HL-60/S4 treated with phorbol 12-myristate 13-acetate at 8.2 ng/mL for 4 days and 3 days (cell line): ENCODE measurements around the gene SOSTDC1.
"Not testable (repeated sequence)": the region's sequence is repeated elsewhere in the genome, so short reads cannot be mapped to it uniquely, and the experiment has no call there.

Source experiments
- in situ Hi-C: fragments of 300-500 bp; cut with MboI; formaldehyde crosslinking; loops from 2 replicates; pipeline ENCODE4 v1.15.0; 2022; ENCODE audit warnings: low sequenced_read_pairs

Gene SOSTDC1

GRCh38 chr7:16465469-16466361 lies at the start of gene SOSTDC1:
Gene SOSTDC1, minus strand, starts transcription at chr7:16465738. Its CDS starts 70 bp downstream, at chr7:16465668.
- in situ Hi-C loops = no loop called here

GRCh38 chr7:16514729-16515128 lies 49.2 kb upstream of the SOSTDC1 start:
- in situ Hi-C loops = no loop called here

- in situ Hi-C loops = no loop called here
These were observed 48.7 kb upstream of the SOSTDC1 start for GRCh38 chr7:16514271-16514670.

- in situ Hi-C loops = no loop called here
These were observed 46.6 kb upstream of the SOSTDC1 start for GRCh38 chr7:16512097-16512496.

GRCh38 chr7:16511314-16511713 lies 45.8 kb upstream of the SOSTDC1 start:
- in situ Hi-C loops = no loop called here

- in situ Hi-C loops = no loop called here
These were observed 44.3 kb upstream of the SOSTDC1 start for GRCh38 chr7:16509829-16510228.

GRCh38 chr7:16506422-16506821 lies 40.9 kb upstream of the SOSTDC1 start:
- in situ Hi-C loops = not testable (repeated sequence)

- in situ Hi-C loops = no loop called here
These were observed 38.5 kb upstream of the SOSTDC1 start for GRCh38 chr7:16504019-16504418.

- in situ Hi-C loops = no loop called here
These were observed 36.8 kb upstream of the SOSTDC1 start for GRCh38 chr7:16502303-16502702.

- in situ Hi-C loops = no loop called here
These were observed 32.6 kb upstream of the SOSTDC1 start for GRCh38 chr7:16498122-16498521.

- in situ Hi-C loops = no loop called here
These were observed 29.6 kb upstream of the SOSTDC1 start for GRCh38 chr7:16494955-16495719.

- in situ Hi-C loops = no loop called here
These were observed 29.0 kb upstream of the SOSTDC1 start for GRCh38 chr7:16494551-16494950.

- in situ Hi-C loops = no loop called here
These were observed 27.7 kb upstream of the SOSTDC1 start for GRCh38 chr7:16493266-16493665.

GRCh38 chr7:16492513-16493062 lies 27.1 kb upstream of the SOSTDC1 start:
- in situ Hi-C loops = no loop called here

GRCh38 chr7:16491148-16491547 lies 25.6 kb upstream of the SOSTDC1 start:
- in situ Hi-C loops = no loop called here

GRCh38 chr7:16484453-16485158 lies 19.1 kb upstream of the SOSTDC1 start:
- in situ Hi-C loops = no loop called here

- in situ Hi-C loops = no loop called here
These were observed 14.1 kb upstream of the SOSTDC1 start for GRCh38 chr7:16479591-16479990.

GRCh38 chr7:16479161-16479560 lies 13.6 kb upstream of the SOSTDC1 start:
- in situ Hi-C loops = no loop called here

GRCh38 chr7:16471933-16472332 lies 6.4 kb upstream of the SOSTDC1 start:
- in situ Hi-C loops = no loop called here

GRCh38 chr7:16463949-16464715 lies 1.4 kb downstream of the SOSTDC1 start:
- in situ Hi-C loops = no loop called here
